HUES6 (cell line): Measurements from ENCODE around the gene POP7.
"Not testable (repeated sequence)": the region's sequence is repeated elsewhere in the genome, so short reads cannot be mapped to it uniquely, and the experiment has no call there.

Source experiments
- H3K27ac ChIP-seq: 2 replicates; pipeline ENCODE4 v1.7.0; 2013; ENCODE audit warnings: low read depth, mild to moderate bottlenecking, low read length, inconsistent platforms
- H3K27me3 ChIP-seq: 2 replicates; pipeline ENCODE4 v1.6.1; 2013; ENCODE audit warnings: low read length; ENCODE audit not compliant: control insufficient read depth, insufficient read depth
- H3K36me3 ChIP-seq: 2 replicates; pipeline ENCODE4 v1.6.1; 2013; ENCODE audit warnings: low read length; ENCODE audit not compliant: control insufficient read depth, insufficient read depth
- H3K4me1 ChIP-seq: 2 replicates; pipeline ENCODE4 v1.6.1; 2013; ENCODE audit warnings: low read length; ENCODE audit not compliant: control insufficient read depth, insufficient read depth
- H3K4me3 ChIP-seq: 2 replicates; pipeline ENCODE4 v1.5.1; 2013; ENCODE audit warnings: low read depth, low read length
- H3K9ac ChIP-seq: one replicate; pipeline ENCODE4 v1.6.1; 2013; ENCODE audit warnings: mild to moderate bottlenecking, low read length
- H3K9me3 ChIP-seq: 2 replicates; pipeline ENCODE4 v1.6.1; 2013; ENCODE audit warnings: low read depth, low read length; ENCODE audit not compliant: control insufficient read depth, insufficient read depth

Gene POP7

DNA sequence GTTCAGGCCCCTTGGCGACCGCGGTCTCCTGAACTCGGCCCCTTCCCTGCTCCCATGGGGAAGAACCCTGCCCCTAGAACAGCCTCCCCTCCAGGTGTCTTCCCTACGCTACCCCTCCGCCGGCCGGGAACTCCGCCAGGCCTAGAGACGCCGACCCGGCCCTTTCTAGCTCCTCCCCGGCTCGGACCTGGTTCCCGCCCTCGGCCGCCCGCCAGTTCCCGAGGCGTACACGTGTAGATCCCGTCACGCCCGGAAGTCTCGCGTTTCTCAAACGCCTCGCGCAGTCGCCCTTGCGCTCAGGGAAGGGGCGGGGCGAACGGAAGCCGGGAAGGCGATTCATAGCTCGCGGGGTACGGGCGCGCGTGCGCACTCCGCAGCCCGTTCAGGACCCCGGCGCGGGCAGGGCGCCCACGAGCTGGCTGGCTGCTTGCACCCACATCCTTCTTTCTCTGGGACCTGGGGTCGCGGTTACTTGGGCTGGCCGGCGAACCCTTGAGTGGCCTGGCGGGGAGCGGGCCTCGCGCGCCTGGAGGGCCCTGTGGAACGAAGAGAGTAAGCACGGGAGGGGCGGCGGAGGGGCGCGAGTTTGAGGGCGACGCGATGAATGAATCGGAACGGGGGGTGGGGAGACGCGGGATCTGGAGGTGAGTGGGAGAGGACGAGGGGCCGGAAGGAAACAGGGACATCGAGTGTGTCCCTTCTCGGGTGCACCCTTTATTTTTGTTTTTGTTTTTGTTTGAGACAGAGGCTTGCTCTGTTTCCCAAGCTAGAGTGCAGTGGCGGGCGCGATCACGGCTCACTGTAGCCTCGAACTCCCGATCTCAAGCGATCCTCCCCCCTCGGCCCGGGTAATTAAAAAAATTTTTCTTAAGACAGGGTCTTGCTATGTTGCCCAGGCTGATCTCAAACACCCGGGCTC, at the start of gene POP7:
Gene POP7, plus strand, starts transcription at position 369 of the 919 bp plus-strand sequence. CDS start 710 bp downstream, outside the sequence.
- no peaks in the 10 kb centered on the region for H3K27me3 ChIP-seq
- no peaks in the 10 kb centered on the region for H3K9me3 ChIP-seq
- H3K27ac ChIP-seq = peak within 1 kb of the TSS; percentile 88
- peaks cover 16% of the 10 kb centered on the region for H3K36me3 ChIP-seq
- peak within 1 kb of the TSS; percentile 93 for H3K4me3 ChIP-seq
- peaks cover 8% of the 10 kb centered on the region for H3K4me1 ChIP-seq
- H3K9ac ChIP-seq = peak within 1 kb of the TSS; percentile 85

DNA sequence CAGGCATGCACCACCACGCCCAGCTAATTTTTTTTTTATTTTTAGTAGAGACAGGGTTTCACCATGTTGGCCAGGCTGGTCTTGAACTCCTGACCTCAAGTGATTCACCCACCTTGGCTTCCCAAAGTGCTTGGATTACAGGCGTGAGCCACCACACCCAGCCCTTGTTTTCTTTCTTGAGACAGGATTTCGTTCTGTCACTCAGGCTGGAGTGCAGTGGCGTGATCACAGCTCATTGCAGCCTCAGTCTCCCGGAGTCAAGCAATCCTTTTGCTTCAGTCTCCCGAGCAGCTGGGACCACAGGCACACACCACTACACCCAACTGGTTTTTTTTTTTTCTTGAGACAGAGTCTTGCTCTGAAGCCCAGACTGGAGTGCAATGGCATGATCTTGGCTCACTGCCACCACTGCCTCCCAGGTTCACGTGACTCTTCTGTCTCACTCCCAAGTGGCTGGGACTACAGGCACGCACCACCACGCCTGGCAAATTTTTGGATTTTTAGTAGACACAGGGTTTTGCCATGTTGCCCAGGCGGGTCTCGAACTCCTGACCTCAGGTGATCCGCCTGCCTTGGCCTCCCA, 43.6 kb upstream of the POP7 start:
- H3K9me3 ChIP-seq, H3K36me3 ChIP-seq, H3K4me3 ChIP-seq, H3K9ac ChIP-seq, H3K4me1 ChIP-seq, H3K27ac ChIP-seq: not testable (repeated sequence)
- H3K27me3 ChIP-seq = peaks cover 18% of the 10 kb centered on the region

DNA sequence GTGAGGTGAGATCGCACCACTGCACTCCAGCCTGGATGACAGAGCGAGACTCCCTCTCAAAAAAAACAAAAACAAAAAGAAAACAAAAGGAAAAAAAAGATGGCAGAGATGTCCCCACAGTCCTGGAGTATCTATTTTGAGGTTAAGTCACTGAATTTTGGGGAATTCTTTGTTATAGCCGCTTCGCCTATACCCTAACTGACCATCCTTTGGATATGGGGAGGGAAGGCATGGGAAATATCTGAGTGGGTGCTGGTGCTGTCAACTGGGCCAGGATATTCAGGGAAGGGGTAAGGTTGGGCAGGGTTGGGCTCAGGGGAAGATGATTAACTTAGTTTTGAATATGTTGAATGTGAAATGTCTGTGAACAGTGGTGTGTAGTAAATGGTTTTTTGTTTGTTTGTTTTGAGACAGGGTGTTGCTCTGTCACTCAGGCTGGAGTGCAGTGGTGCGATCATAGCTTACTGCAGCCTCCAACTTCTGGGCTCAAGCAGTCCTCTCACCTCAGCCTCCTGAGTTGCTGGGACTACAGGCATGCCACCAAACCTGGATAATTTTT, 40.7 kb upstream of the POP7 start:
- Histone ChIP-seq H3K36me3 (no peaks in the 10 kb centered on the region), H3K9me3 (no peaks in the 10 kb centered on the region), H3K27ac (no peak overlapping the region), H3K9ac (no peak overlapping the region), H3K4me3 (no peak overlapping the region), H3K27me3 (peaks cover 4% of the 10 kb centered on the region), H3K4me1 (no peaks in the 10 kb centered on the region)

DNA sequence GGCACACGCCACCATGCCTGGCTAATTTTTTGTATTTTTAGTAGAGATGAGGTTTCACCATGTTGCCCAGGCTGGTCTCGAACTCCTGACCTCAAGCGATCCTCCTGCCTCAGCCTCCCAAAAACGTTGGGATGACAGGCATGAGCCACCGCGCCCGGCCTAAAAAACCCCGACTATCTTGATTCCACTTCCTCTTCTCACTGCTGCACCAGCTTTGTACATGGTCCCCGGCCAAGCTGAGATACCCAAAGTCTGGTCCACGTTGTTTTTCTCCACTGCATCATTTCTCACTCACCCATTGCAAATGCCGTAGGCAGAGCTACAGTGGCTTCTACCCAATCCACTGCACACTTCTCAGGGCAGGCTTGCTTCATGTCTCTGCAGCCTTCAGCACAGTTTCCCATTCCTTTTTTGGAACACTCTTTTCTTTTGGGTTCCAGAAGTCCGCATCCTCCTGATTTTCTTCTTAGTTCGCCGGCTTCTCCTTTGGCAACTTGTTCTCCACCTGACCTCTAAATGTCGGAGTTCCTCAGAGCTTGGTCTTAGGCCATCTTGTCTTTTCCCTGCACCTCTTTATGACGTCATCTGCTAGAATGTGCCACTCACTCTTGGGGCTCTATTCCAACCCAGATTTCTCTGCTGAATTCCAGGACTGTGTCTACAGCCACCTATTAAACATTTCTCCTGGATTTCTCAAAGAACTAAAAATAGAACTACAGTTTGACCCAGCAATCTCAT, 38.4 kb upstream of the POP7 start:
- Histone ChIP-seq H3K4me1 (no peaks in the 10 kb centered on the region), H3K9ac (no peak overlapping the region), H3K36me3 (no peaks in the 10 kb centered on the region), H3K9me3 (no peaks in the 10 kb centered on the region), H3K27ac (no peak overlapping the region), H3K27me3 (peaks cover 10% of the 10 kb centered on the region), H3K4me3 (no peak overlapping the region)

DNA sequence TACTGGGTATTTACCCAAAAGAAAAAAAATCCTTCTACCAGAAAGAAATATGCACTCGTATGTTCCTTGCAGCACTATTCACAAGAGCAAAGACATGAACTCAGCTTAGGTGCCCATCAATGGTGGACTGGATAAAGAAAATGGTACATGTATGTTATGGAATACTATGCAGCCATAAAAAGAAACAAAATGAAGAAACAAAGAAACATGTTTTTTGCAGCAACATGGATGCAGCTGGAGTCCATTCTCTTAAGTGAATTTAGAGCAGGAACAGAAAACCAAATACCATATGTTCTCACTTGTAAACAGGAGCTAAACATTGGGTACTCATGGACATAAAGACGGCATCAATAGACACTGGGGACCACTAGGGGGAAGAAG, 37.9 kb upstream of the POP7 start:
- Histone ChIP-seq H3K27ac (no peak overlapping the region), H3K9ac (no peak overlapping the region), H3K9me3 (no peaks in the 10 kb centered on the region), H3K27me3 (peaks cover 12% of the 10 kb centered on the region), H3K36me3 (no peaks in the 10 kb centered on the region), H3K4me3 (no peak overlapping the region), H3K4me1 (no peaks in the 10 kb centered on the region)

DNA sequence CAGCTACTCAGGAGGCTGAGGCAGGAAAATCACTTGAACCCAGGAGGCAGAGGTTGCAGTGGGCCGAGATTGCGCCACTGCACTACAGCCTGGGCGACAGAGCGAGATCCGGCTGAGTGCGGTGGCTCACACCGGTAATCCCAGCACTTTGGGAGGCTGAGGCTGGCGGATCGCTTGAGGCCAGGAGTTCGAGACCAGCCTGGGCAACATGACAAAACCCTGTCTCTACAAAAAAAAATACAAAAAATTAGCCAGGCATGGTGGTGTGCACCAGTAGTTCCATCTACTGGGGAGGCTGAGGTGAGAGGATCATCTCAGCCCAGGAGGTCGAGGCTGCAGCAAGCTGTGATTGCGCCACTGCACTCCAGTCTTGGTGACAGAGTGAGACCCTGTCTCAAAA, 36.8 kb upstream of the POP7 start:
- H3K4me1 ChIP-seq, H3K9me3 ChIP-seq, H3K4me3 ChIP-seq, H3K27ac ChIP-seq, H3K36me3 ChIP-seq, H3K9ac ChIP-seq: not testable (repeated sequence)
- H3K27me3 ChIP-seq = peaks cover 12% of the 10 kb centered on the region

DNA sequence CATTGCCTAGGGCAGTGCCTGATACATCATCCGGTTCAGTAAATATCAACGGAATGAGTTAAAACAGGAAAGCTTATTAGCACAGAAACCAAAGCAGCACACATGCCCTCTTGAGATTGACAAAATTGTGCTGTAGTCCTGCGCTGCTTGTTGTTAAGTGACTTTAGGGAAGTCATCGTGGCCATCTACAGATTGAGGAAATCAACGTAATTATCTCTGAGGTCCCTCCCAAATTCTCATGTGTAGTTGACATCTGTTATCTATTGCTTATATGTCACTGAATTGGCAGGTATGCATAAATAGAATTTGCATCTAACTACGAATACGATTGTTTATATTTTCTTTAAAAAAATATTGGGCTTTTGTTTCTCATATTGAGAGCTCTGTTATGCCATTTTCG, 35.8 kb upstream of the POP7 start:
- Histone ChIP-seq H3K9me3 (no peaks in the 10 kb centered on the region), H3K27me3 (peaks cover 12% of the 10 kb centered on the region), H3K27ac (no peak overlapping the region), H3K4me1 (no peaks in the 10 kb centered on the region), H3K4me3 (no peak overlapping the region), H3K9ac (no peak overlapping the region), H3K36me3 (no peaks in the 10 kb centered on the region)

DNA sequence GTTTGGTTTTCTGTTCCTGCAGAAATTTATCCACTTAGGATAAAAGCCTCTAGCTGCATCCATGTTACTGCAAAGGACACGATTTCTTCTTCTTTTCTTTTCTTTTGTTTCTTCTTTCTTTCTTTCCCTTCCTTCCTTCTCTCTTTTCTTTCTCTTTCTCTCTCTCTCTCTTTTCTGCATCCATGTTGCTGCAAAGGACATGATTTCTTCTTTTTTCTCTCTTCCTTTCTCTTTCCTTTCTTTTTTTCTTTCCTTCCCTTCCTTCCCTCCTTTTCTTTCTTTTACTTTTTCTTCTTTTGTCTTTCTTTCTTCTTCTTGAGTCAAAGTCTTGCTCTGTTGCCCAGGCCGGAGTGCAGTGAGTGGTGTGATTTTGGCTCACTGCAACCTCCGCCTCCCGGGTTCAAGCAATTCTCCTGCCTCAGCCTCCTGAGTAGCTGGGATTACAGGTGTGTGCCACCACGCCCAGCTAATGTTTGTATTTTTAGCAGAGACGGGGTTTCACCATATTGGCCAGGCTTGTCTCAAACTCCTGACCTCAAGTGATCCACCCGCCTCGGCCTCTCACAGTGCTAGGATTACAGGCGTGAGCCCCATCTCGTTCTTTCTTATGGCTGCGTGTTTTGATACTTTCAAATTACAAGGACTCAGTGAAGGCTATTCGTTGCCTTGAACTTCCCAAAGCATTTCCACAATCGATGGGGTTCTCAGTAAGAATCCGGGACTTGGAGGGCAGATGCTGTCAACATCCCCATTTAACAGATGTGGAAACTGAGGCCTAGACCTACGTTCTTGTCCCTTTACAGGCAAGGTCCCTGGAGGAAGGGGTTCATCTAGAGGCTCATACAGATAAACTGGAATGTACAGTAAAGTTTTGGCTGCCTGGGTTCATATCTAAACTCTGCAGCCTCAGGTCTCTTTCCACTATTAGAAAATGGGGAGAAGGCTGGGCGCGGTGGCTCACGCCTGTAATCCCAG, 34.3 kb upstream of the POP7 start:
- Histone ChIP-seq H3K4me3 (no peak overlapping the region), H3K36me3 (peaks cover 2% of the 10 kb centered on the region), H3K9me3 (no peaks in the 10 kb centered on the region), H3K27me3 (peaks cover 8% of the 10 kb centered on the region; the same call in 1 of the 2 replicates), H3K9ac (no peak overlapping the region), H3K27ac (no peak overlapping the region), H3K4me1 (no peaks in the 10 kb centered on the region)

DNA sequence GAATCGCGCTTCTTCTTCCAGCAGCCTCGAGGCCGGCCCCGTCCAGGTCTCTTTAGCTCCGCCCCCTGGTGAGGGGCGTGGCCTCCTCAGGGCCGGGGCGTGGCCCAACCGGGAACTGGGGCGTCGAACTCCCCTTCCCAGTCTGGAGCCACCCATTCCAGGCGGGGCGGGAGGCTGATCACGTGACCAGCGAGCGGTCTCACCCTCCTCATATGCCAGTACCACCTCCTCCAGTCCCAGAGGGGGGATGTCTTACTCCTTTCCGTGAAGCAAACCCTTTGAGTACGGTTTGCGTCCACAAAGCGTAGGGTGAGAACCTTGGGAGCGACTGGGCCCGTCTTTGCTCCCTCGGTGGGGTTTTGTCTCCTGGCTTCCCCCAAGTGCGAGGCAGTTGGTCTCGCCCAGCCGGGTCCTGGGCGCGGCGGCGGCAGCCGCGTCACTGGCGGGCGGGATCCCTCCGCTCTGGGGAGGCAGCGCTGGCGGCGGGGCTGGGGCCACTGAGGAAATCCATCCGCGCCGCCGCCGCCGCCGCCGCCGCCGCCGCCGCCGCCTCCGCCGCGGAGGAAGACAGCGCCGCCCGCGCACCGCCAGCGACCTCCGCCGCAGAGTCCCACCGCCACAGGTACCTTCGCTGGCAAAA, 32.5 kb upstream of the POP7 start, which contains the start of gene GNB2:
Gene GNB2, plus strand, starts transcription at position 439 of the 640 bp plus-strand sequence. CDS start 2,526 bp downstream, outside the sequence.
- H3K27ac ChIP-seq = peak within 1 kb of the TSS; percentile 97
- peaks cover 20% of the 10 kb centered on the region for H3K36me3 ChIP-seq
- H3K9me3 ChIP-seq = no peaks in the 10 kb centered on the region
- H3K27me3 ChIP-seq = peaks cover 8% of the 10 kb centered on the region; the same call in 1 of the 2 replicates
- H3K4me3 ChIP-seq = peak within 1 kb of the TSS; percentile 65
- H3K4me1 ChIP-seq = no peaks in the 10 kb centered on the region
- peak within 1 kb of the TSS; percentile 97 for H3K9ac ChIP-seq
